GM18511 (cell line): ENCODE data around the gene STXBP4.

Source experiments
- ATAC-seq: cut with Tn5 transposase; IDR thresholded peaks from one replicate; pipeline ENCODE4 v1.9.1; 2021; ENCODE audit warnings: mild to moderate bottlenecking, moderate library complexity; ENCODE audit not compliant: unreplicated experiment

STXBP4 gene, protein sequence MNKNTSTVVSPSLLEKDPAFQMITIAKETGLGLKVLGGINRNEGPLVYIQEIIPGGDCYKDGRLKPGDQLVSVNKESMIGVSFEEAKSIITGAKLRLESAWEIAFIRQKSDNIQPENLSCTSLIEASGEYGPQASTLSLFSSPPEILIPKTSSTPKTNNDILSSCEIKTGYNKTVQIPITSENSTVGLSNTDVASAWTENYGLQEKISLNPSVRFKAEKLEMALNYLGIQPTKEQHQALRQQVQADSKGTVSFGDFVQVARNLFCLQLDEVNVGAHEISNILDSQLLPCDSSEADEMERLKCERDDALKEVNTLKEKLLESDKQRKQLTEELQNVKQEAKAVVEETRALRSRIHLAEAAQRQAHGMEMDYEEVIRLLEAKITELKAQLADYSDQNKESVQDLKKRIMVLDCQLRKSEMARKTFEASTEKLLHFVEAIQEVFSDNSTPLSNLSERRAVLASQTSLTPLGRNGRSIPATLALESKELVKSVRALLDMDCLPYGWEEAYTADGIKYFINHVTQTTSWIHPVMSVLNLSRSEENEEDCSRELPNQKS

DNA sequence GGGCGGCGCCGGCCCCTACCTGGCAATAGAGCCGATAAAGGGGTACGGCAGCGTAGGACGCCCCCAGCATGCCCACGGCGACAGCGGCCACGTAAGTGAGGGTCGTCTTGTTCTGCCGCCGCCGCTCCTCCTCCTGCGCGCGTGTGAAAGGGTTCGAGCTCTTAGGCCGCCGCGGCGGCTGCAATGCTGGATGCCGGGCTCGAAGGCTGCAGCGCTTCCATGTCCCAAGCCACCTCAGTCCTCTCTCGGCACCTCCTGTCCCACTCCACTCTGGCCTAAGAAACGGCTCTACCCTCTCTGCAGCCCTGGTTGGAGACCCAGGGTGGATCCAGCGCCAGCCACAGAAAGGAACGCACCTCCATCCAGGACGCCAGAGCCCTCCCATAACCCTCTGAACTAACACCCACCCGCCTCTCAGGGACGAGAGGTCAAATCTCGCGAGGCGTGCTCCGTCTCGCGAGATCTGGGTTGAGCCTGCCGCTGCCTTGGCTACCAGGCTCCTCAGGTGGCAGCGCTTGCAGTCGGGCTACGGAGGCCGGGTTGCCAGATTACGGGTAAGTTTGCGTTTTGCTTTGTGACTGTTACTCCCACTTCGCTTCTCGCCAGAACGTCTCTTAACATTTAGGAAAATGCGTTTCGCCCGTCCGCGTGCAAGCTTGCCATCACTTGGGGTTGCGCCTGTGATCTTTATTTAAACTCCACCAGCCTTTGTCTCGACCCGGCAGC, at the start of gene STXBP4, which contains the start of gene COX11:
TSS of gene STXBP4 (plus strand) at position 504 of the 726 bp plus-strand sequence. CDS start 17,455 bp downstream, outside the sequence.
TSS of gene COX11 (minus strand) at position 393 of the 726 bp plus-strand sequence. CDS start at position 385, 8 bp downstream.
- peak; percentile 92 for ATAC-seq

DNA sequence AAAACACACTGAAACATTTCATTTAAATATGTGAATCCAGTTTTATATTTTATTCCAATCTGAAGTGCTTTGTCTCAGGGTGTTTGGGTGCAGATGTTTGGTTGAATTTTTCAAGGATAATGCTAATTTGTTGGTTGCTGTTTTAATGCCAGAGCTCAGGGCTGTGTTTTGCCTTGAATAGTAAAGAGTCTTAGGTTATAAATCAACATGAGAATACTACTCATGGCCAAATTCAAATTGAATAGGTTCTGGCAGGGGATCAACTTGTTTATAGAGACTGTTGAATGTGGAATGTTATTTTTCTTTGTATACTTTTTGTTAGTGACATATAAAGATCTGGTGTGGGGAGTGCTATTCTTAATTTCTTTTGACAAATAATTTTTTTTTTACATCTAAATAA, 49.1 kb upstream of the STXBP4 start:
- no peak for ATAC-seq

DNA sequence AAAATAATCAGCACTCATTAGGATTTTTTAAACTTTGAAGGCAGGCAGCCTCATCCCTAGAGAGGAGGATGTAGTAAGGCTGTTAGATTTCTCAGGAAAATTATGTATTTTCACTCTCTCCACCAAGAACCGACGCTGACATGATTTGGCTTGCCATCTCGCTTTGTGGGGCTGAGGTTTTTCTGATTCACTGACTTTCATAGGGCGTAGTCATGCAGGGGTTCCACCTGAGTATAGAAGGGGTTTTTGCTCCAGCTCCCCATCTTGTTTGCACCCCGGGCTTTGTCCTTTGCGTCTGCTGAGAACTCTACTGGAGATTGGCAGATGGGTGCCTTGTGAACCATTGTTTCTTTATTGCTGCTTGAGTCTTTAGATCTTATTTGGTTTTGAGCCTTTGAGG, 47.7 kb upstream of the STXBP4 start:
- no peak for ATAC-seq

DNA sequence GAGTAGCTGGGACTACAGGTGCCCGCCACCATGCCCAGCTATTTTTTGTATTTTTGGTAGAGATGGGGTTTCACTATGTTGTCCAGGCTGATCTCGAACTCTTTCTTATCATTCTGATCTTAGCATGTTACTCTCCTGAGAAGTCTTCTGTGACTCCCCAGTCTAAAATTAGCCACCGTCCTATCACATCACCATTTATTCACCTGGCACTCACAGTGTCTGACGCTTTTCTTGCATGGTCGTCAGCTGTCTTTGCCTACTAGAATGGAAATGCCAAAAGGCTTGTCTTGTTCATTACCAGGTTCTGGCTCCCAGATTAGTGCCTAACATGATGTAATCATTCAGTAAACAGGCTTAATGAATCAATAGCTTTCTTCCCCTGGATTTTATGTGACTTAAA, 44.2 kb upstream of the STXBP4 start:
- ATAC-seq, result no peak

DNA sequence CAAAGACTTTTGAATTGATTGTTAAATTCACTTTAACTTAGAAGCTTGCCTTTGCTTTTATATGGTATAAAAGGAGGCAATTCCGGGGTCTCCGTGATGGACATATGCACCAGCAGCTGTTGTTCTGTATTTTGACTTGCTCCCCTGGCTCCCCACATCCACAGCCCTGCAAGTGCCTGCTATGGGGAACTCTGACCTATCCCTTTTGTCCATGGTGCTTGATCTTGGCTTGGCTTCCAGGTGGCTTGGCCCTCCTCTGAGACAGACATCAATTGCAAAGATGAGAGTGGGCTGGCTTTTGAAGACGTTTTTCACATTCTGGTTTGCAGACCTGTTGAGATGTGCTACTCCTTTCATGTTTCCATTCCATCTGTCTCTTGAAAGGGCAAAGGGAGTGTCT, 41.0 kb upstream of the STXBP4 start:
- no peak for ATAC-seq

DNA sequence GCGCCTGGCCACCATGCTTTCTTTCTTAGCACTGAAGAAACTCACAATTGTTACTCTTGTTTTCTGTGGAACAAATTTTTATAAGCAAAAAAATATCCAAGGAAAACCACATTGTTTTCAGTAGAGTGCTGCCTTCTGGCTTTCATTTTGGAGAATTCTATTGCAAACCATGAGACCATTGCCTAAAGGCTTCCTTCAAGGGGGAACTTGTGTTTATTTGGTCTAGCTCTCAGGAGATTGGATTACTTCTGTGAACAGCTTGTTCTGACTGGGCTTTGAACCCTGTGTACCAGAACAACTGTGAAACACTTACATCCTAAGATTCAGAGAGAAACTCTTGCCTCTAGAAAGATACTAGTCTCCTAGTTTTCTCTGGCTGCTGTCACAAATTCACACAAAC, 35.9 kb upstream of the STXBP4 start:
- ATAC-seq, result no peak

DNA sequence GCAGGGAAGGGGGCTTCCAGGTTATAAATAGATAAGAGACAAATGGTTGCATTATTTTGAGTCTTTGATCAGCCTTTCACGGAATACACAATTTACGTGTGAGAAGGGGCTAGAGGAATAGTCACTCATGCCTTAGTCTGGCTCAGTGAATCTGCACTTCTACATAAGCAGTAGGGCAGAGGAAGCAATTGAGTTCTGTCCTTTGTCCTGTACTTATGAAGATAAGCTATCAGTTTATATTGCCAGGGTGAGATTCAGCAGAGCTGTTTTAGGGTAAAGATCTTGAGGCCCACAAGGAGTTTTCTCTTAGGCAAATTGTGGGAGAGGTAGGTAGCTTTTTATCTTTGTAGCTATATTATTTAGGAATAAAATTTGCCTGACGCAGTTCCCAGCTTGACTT, 34.6 kb upstream of the STXBP4 start:
- ATAC-seq, result no peak

DNA sequence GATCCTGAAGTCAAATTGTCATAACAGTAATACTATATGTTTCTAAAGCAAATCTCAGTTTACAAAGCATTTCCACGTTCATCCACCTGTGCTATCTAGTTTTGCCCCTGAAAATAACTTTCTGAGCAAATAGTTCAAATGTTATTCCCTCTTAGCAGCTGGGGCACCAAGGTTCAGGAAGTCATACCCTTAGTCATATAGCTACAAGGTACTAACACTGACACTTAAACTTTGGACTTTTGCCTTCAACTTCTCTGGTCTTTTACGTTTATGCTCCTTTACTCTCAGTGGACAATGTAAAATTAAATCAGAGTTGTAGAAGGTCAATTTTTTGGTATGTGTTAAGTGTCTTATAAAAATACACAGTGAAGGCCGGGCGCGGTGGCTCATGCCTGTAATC, 33.1 kb upstream of the STXBP4 start:
- ATAC-seq, result no peak

DNA sequence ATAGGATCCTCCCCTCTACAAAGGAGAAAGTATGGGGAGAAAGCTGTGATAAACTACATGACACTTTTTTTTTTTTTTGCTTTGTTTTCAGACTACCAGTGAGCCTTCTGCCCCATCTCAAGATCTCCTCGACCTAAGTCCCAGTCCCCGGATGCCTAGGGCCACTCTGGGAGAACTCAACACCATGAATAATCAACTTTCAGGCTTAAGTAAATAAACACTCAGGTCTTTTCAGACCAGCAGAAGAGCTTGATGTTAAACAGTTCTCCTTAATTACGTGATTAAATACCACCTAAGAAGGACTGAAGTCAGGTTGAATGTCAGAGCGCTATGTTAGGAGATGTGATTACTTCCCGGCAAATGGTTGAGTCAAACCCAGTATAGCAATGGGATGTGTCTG, 31.5 kb upstream of the STXBP4 start:
- ATAC-seq, result no peak

DNA sequence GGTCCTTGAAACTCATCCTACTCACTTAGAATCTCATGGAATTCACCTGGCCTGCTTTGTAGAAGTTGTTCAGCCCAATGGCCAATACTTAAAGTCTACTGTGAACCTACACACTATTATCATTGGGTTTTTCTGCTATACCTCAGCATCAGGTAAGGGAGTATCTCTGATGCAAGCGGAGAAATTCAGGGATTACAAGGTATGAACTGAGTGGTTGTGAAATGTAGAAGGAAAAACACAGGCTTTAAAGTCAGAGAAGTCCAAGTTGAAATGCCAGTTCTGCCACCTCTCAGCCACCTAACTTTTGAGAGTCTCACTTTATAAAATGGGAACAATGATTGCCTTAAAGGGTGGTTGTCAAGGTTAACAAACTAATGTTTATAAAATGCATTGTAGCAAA, 31.1 kb upstream of the STXBP4 start:
- no peak for ATAC-seq

DNA sequence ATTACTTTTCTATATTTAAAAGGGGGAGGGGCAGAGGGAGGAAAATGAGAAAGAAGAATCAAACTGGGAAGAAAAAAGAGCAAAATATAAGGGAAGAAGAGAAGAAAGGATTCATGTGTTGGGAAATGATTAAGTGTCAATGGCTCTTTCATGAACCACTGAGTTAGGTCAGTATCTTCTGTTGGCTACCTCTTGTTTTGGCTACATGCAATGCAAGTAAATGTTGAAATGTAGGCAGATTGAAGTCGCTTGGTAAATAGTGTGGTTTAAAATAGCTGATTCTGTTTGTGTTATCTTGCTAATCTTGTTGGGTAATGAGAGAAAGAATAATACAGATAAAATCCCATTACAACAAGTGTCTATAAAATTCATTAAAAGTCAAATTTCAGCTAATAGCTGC, 27.3 kb upstream of the STXBP4 start:
- ATAC-seq, result no peak

DNA sequence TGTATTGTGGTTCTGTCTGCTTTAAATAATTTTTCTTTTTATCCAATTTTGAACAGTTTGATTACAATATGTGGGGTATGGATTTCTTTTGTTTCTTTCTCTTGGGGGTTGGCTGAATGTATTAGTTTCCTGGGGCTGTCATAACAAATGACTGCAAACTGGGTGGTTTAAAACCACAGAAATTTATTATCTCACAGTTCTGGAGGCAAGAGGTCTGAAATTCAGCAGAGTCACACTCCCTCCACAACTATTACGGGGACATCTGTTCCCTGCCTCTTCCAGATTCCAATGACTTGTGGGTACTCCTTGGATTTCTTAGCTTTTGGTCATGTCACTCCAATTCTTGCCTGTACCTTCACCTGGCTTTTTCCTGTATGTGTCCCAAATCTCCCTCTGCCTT, 23.8 kb upstream of the STXBP4 start:
- ATAC-seq, result no peak

DNA sequence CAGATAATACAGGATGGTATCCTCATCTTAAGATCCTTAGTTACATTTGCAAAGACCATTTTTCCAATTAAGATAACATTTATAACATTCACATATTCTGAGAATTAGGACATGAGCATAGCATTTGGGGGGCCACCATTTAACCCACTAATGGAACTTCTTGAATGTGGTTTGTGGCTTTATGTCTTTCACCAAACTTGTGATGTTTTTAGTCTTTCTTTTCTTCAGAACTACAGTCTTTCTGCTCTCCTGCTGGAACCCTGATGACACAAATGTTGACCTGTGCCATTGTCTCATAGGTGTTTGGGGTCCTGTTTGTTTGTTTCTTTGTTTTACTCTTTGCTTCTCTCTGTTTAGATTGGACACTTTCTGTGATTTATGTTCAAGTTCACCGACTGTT, 23.3 kb upstream of the STXBP4 start:
- no peak for ATAC-seq

DNA sequence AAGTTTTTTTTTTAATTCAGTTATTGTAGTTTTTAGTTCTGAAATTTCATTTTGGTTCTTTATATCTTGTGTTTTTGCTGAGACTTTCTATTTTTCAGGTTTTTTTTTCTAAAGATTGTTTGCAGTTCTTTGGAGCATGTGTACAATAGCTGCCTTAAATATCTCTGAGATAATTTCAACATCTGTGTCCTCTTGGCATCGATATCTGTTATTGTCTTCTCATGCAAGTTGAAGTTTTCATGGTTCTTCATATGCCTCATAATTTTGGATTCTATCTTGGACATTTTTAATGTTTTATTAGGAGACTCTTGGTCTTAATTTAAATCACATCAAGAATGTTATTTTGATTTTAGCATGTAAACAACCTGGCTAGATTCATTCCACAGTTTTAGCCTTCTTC, 22.9 kb upstream of the STXBP4 start:
- ATAC-seq, result no peak

DNA sequence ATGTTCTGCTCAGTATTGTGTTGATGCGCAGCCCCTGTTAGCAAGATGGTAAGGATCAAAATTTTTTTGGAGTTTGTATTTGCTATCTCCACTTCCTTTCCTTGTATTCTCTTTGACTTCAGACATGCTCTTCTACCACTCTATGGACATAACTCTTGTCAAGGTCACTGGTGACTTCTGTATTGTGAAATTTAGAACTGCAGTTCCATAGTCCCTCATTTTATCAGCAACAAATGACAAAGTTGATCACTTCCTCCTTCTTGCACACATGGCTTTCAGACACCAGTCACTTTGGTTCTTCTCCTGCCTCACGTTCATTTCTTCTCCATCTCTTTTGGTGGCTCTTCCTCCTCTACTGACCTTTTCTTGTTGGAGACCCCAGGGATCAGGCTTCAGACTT, 21.2 kb upstream of the STXBP4 start:
- ATAC-seq, result no peak

DNA sequence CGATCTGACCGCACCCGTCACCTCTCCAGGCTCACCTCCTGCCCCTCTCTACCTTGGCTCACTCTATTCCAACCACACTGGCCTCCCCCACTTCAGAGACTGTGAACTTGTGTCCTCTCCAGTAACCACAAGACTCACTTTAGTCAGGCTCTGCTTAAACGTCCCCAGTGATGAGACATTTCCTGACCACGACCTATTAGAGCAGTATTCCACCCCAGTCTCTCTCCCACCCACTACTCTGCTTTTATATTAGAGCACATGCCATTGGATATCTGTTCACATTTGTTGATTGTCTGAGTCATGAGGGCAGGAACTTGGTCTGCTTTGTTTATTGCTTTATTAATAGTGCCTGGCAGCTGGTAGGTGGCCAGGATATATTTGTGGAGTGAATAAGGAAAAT, 20.2 kb upstream of the STXBP4 start:
- ATAC-seq, result peak; percentile 64

DNA sequence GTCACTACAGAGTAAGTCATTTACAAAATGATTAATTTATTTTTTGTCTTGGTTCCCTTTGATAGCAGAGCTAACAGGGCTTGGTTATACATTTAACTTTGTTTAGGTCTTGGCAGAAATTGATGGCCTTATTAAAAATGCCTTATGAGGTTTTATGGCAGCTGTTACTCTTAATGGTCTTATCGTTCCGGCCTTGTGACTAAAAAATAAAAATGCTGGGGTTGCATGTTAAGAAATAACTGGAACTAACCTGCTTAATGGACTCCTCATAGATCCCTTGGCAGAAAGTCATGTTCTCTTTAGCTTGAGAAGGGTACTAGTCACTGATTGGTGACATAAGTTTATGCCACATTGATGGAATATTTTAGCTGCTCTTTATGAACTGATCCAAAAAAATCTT, 18.4 kb upstream of the STXBP4 start:
- no peak for ATAC-seq

DNA sequence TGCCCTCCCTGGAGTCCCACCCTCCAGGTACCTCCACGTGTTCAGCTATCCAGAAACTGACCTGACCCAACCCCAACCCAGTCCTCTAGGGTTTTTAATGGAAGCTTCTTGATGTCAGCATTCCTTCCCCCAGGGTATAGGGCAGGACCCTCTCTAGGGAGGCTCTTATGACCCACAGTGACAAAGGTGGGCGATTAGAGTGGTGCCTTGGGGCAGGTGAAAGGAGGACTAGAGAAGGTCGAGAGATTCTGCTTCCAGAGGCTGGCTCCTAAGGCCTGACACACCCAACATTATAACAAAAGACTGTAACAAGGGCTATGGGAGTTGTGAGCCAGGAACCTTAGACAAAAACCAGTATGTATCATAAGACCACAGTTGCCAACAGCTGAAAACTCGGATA, 17.3 kb upstream of the STXBP4 start:
- ATAC-seq, result no peak

DNA sequence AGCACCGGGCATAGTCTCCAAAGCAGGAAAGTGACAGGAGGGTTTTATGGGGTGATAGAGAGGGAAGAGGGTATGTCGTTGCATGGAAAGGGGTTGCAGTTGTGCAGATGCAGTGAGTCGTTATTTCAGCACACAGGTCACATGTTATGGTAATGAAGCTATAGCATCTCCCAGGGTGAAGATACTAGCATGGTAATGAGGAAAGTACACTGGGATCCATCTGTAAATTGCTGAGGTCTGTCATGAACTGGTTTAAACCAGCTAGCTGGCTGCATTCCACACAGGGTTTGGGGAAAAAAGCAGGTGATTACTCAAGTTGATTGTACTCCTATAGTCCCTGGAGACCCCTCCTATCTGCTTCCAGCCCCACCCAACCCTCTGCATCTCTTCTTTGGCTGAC, 11.8 kb upstream of the STXBP4 start:
- no peak for ATAC-seq

DNA sequence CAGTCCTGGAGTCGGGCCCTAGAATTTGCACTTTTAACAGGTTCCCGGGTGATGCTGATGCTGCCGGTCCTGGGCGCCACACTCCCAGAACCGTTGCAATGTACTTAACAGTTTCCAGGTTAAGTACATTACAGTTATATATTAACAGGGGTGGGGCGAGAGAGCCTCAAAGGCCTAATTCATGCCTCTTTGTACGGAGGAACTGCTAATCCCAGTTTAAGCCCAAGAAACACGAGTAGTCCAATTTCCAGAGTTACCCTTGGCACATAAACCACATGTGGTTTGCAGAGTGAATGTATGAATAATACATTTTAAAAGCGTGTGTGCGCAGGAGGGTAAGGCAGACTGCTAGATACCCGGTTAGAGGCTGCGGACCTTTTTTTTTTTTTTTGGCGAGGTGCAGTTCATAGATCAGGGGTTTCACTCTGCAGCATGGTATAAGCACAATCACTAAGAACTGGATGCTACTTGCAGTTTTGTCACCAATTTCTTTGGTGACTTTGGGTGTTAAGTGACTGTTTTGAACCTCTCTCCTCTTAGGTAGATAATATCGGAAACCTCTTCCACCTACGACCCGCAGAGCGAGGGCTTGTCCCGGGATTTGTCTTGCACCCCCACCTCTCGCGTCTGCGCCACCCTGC, 824 bp upstream of the STXBP4 start:
- ATAC-seq, result peak; percentile 36

DNA sequence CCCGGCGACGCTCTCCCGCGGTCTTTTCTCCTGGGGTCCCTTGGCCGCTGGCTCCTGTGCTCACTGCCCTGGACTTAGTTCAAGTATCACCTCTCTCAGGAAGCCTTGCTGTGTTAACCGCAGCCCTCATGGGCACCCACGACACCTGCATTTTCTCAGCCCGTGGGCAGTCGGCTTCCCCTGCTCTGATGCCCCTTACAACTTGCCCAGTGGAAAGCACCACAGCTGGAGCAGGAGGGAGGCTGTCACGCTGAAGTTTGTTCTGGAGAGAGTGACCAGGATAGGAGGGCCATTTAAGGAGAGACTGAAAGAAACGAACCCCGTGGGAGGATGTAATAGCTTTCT, 395 bp downstream of the STXBP4 start:
- ATAC-seq, result peak; percentile 33
